ENCODE results near the gene SLC29A2.

Gene SLC29A2

GRCh38 chr11:66371627-66372415, at the start of gene SLC29A2:
TSS of gene SLC29A2 (minus strand) at chr11:66371760. CDS start at chr11:66371591, 169 bp downstream.
- peak; percentile 80 to 82 for DNase-seq (ENCODE audit: low read depth in 2 of 2)

- DNase-seq (ENCODE audit: low read depth in 2 of 2) = no peak
These were observed 49.3 kb upstream of the SLC29A2 start, which contains the start of gene NPAS4 for GRCh38 chr11:66420671-66421476. TSS of gene NPAS4 (plus strand) at chr11:66421035. CDS start at chr11:66421180, 145 bp downstream.

- no peak for DNase-seq (ENCODE audit: low read depth in 2 of 2)
These were observed 48.3 kb upstream of the SLC29A2 start for GRCh38 chr11:66419825-66420224.

GRCh38 chr11:66418986-66419308, 47.4 kb upstream of the SLC29A2 start:
- DNase-seq (ENCODE audit: low read depth in 2 of 2) = no peak

GRCh38 chr11:66418168-66418985, 46.8 kb upstream of the SLC29A2 start:
- peak; percentile 69 to 78 for DNase-seq (ENCODE audit: low read depth in 2 of 2)

- no peak for DNase-seq (ENCODE audit: low read depth in 2 of 2)
These were observed 45.4 kb upstream of the SLC29A2 start for GRCh38 chr11:66417000-66417399.

GRCh38 chr11:66415423-66415822, 43.9 kb upstream of the SLC29A2 start:
- DNase-seq (ENCODE audit: low read depth in 2 of 2) = no peak

GRCh38 chr11:66414120-66414934, 42.8 kb upstream of the SLC29A2 start:
- no peak for DNase-seq (ENCODE audit: low read depth in 2 of 2)

GRCh38 chr11:66413167-66413566, 41.6 kb upstream of the SLC29A2 start:
- DNase-seq (ENCODE audit: low read depth in 2 of 2) = no peak

- DNase-seq (ENCODE audit: low read depth in 2 of 2) = no peak
These were observed 40.5 kb upstream of the SLC29A2 start for GRCh38 chr11:66412110-66412509.

- no peak for DNase-seq (ENCODE audit: low read depth in 2 of 2)
These were observed 39.8 kb upstream of the SLC29A2 start for GRCh38 chr11:66411323-66411722.

- DNase-seq (ENCODE audit: low read depth in 2 of 2) = no peak
These were observed 38.6 kb upstream of the SLC29A2 start for GRCh38 chr11:66410191-66410590.

GRCh38 chr11:66409226-66409625, 37.7 kb upstream of the SLC29A2 start:
- no peak for DNase-seq (ENCODE audit: low read depth in 2 of 2)

GRCh38 chr11:66408488-66409214, 37.1 kb upstream of the SLC29A2 start:
- DNase-seq (ENCODE audit: low read depth in 2 of 2) = peak; percentile 77 to 83

GRCh38 chr11:66407651-66408050, 36.1 kb upstream of the SLC29A2 start:
- no peak for DNase-seq (ENCODE audit: low read depth in 2 of 2)

GRCh38 chr11:66393954-66394353, 22.4 kb upstream of the SLC29A2 start:
- no peak for DNase-seq (ENCODE audit: low read depth in 2 of 2)

GRCh38 chr11:66391322-66391721, 19.8 kb upstream of the SLC29A2 start:
- DNase-seq (ENCODE audit: low read depth in 2 of 2) = no peak

GRCh38 chr11:66388780-66389386, 17.3 kb upstream of the SLC29A2 start:
- DNase-seq (ENCODE audit: low read depth in 2 of 2) = peak; percentile 41 to 57

GRCh38 chr11:66386171-66387069, 14.9 kb upstream of the SLC29A2 start:
- DNase-seq (ENCODE audit: low read depth in 2 of 2) = peak; percentile 53 to 60

Measured in stimulated activated CD8-positive, alpha-beta memory T cell treated with anti-CD3 and anti-CD28 coated beads, Interleukin-15, amount 100 ng/mL, for 48 hours (primary cell).